ENCODE measurements around the gene ADCY5. TPM values are rescaled to one million over a fixed set of nuclear protein-coding genes. Genes with fewer than 3 reads are reported as not detected.

The ADCY5 gene
- total RNA-seq, 1 experiment from 2014 or later = 0.49 TPM

- RAD21 ChIA-PET (ENCODE audit: low non-redundant PET in 1 of 2, low total read pairs in 2 of 2, uncharacterized antibody in 2 of 2, unreplicated experiment in 2 of 2) = no interaction called here
- intact Hi-C loops (cut with micrococcal nuclease) = no loop called here
- Histone ChIP-seq H3K4me2 (ENCODE audit: low read length) (no peak overlapping the region), H3K27ac (ENCODE audit: low read depth, low read length) (no peak overlapping the region), H3K9ac (ENCODE audit: low read length) (no peak overlapping the region), H4K20me1 (ENCODE audit: insufficient read depth) (no peaks in the 10 kb centered on the region), H2AFZ (ENCODE audit: low read depth, low read length, poor library complexity, severe bottlenecking) (no peak overlapping the region), H3K36me3 (ENCODE audit: control insufficient read depth in 1 of 2, insufficient read depth in 2 of 2, low read length in 2 of 2) (no peaks in the 10 kb centered on the region), H3K79me2 (ENCODE audit: insufficient read depth, low read length) (no peaks in the 10 kb centered on the region), H3K4me3 (replicated peaks in 1 of 2; ENCODE audit: low read depth in 1 of 2, low read length in 2 of 2) (no peak overlapping the region), H3K9me3 (ENCODE audit: control insufficient read depth in 1 of 2, insufficient read depth in 1 of 2, low read depth in 1 of 2, low read length in 2 of 2) (no peaks in the 10 kb centered on the region), H3K27me3 (ENCODE audit: insufficient read depth, low read length) (peaks cover 15% of the 10 kb centered on the region), H3K4me1 (ENCODE audit: control insufficient read depth in 1 of 2, insufficient read depth in 2 of 2, low read length in 2 of 2) (no peaks in the 10 kb centered on the region; a peak in 1 of 4 replicates), H3K9me2 (ENCODE audit: insufficient read depth) (no peaks in the 10 kb centered on the region)
- TF ChIP-seq EZH2phosphoT487 (IDR thresholded peaks at IDR 0.05; ENCODE audit: borderline replicate concordance) (no peak), SIN3A (IDR thresholded peaks at IDR 0.05; ENCODE audit: low read depth) (no peak), TCF7L2 (IDR thresholded peaks at IDR 0.05; ENCODE audit: borderline replicate concordance, extremely low read depth, insufficient read depth, insufficient read length) (no peak), JUND (IDR thresholded peaks at IDR 0.05) (no peak), YY1 (IDR thresholded peaks at IDR 0.05; ENCODE audit: extremely low read depth, insufficient replicate concordance, low read depth, low read length) (no peak), CEBPB (IDR thresholded peaks at IDR 0.05; ENCODE audit: low read depth) (no peak), ATF3 (IDR thresholded peaks at IDR 0.05) (no peak), MAX (IDR thresholded peaks at IDR 0.05) (no peak), POLR2A (IDR thresholded peaks at IDR 0.05; ENCODE audit: borderline replicate concordance, extremely low read depth, insufficient read depth, insufficient read length) (no peak), REST (IDR thresholded peaks at IDR 0.05; ENCODE audit: low read depth) (no peak), SRF (IDR thresholded peaks at IDR 0.05; ENCODE audit: low read depth) (no peak), EGR1 (IDR thresholded peaks at IDR 0.05; ENCODE audit: low read depth) (no peak), RAD21 (IDR thresholded peaks at IDR 0.05; ENCODE audit: low read depth) (no peak), ZFX (IDR thresholded peaks at IDR 0.05) (no peak)
- POLR2A ChIA-PET = no interaction called here
- no peak for ATAC-seq
- DNase-seq (ENCODE audit: low read depth, low spot score) = no peak
- no TSS peak for BruUV-seq (replicated peaks)
- CTCF ChIA-PET = no interaction called here
Measured at GRCh38 chr3:123404391-123404790, 44.5 kb downstream of the ADCY5 start.
